HG03520 (cell line): ENCODE data around the gene HMGCS2.
A peak's percentile ranks its signal among the peaks of the same experiment; 100 is the strongest.
"Not testable (repeated sequence)": the region's sequence is repeated elsewhere in the genome, so short reads cannot be mapped to it uniquely, and the experiment has no call there.

ENCODE experiments used
- ATAC-seq: cut with Tn5 transposase; IDR thresholded peaks from one replicate; pipeline ENCODE4 v1.9.1; 2021; ENCODE audit warnings: mild to moderate bottlenecking, moderate library complexity; ENCODE audit not compliant: unreplicated experiment

HMGCS2 gene

DNA sequence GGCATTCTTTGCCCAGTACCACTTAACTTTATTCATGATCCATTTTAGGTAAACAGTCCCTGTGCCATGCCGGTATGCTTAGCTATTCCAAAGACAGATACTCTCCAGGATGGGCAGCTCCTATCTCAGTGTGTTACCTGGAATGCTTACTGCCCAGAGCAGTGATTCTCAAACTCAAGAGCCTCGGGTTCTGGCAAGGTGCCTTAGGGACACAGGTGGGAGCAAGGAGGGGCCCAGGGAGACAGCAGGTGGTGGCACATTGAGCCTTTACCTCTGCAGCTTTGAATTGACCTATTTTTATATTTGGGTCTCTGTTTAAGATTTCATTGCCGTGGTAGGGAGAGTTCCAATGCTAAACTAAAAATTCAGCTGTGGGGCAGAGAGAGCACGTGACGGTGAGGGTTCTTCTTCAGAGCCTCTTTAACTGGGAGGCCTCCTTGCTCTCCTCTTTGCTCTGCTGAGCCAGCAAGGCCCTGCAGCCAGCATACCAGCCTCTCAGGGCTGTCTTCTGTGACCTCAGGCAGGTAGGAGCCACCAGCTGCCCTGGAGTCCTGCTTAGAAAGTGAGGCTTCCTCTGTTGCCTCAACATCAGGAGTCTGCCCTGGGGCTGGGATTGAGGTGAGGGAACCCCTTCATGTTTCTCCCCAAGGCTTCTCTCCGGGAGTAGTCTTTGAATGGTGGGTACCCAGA is 36.8 kb downstream of the HMGCS2 start:
- ATAC-seq: no peak

GRCh38 chr1:119731060-119731459 is 37.6 kb downstream of the HMGCS2 start:
- no peak for ATAC-seq

DNA sequence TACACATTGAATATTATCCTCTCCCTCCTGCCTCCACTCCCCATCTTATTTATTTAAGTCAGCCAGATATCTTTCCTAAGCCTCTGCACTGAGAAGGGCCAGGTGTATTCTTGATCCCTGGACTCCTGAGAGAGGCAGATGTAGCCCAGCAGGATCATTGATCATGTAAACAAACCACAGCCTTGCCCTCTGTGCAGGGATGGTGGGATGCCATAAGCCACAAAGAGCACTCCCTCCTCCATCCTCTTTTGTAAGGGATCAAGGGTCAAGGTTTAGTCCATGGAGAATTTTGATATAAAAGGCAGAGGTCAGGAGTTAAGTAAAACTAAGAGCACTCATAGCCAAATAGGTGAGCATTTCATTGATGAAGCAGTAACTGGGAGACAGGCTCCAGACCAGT is 39.7 kb downstream of the HMGCS2 start:
- no peak for ATAC-seq

GRCh38 chr1:119727991-119728390 is 40.7 kb downstream of the HMGCS2 start:
- no peak for ATAC-seq

GRCh38 chr1:119725626-119726025 is 43.1 kb downstream of the HMGCS2 start:
- ATAC-seq: no peak

DNA sequence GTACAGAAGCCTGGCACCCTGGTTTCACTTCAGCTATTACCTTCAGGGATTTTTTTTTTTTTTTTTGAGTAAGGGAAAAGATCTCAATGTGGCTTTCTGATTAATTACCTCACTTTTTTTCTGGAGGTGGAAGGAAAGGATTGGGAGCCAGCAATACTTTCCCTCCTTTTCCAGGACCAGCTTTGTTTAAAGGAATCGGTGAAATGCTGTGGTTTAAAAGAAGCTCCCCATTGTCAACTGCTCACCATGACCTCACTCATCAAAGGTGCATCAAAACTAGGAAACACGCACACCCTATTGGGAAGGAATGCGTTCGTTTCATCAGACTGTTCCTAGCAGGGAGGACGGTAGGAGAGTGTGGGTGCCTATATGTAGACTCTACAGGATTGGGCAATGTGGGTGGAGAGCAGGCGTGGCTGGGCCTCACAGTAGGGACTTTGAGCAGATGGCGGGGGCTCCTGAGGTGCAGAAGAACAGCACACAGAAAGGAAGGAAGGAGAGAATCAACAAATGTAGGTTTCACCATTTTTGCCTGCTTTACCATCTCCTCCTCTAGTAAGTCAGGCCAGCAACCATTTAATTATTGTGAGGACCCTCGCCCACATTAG is 44.0 kb downstream of the HMGCS2 start:
- no peak for ATAC-seq

- no peak for ATAC-seq
Measured at GRCh38 chr1:119721896-119722295, 46.8 kb downstream of the HMGCS2 start.

DNA sequence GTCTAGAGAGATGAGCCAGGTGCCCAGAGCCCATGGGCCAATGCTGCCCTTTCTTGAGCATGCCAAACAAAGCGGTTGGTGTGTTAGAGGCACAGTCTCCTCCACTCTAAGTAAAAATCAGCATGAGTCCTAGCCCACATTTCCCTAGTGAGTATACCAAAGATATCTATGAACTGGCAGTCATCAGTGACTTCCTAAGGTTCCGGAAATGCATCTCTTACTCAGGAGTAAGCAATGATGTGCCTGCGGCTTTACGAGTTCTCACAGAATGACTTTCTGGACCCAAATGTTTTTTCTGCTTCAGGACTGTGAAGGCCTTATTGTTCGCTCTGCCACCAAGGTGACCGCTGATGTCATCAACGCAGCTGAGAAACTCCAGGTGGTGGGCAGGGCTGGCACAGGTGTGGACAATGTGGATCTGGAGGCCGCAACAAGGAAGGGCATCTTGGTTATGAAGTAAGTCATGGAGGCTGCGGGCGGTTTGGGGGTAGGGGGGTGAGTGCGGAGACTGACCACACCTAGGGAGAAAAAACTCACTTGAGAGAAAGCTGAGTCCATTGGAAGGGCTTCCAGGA is 47.8 kb downstream of the HMGCS2 start:
- no peak for ATAC-seq

- ATAC-seq: no peak
Measured at GRCh38 chr1:119718972-119719371, 49.7 kb downstream of the HMGCS2 start.

DNA sequence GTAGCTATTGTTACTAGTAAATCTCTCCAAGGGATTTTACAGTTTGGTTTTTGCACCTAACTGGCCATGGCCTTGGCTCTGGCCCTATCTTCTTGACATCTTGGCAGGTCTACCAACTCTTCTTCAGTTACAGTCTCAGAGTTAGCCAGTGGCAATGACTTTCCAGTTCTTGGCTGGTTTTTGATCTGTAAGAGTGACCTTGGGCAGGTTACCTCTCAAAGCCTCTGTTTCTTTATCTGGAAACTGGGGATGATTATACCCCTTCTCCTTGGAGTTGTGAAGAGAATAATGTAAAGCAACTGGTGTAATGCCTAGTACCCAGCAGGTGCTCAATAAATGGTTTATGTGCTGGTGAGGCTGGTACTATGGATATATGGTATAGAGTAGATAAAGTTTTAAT is 50.3 kb downstream of the HMGCS2 start:
- ATAC-seq: no peak

DNA sequence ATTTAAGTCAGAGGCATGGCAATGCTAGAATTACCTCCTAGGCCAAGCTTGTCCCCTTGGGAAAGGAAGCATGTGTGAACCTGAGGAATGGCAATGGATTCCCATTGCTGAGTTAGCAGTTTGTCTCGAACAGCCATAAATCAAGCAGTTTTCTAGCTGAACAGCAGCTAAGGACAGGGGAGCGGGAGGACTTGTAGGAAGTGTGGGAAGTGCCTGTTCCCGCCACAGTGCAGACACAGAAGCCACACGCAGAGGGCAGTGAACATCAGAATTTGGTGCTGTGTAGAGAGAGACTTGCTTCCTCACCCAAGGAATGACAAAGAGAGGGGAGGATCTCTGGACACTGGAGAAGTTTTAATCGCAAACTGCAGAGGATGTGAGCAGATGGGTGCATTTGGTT is 53.2 kb downstream of the HMGCS2 start:
- no peak for ATAC-seq

DNA sequence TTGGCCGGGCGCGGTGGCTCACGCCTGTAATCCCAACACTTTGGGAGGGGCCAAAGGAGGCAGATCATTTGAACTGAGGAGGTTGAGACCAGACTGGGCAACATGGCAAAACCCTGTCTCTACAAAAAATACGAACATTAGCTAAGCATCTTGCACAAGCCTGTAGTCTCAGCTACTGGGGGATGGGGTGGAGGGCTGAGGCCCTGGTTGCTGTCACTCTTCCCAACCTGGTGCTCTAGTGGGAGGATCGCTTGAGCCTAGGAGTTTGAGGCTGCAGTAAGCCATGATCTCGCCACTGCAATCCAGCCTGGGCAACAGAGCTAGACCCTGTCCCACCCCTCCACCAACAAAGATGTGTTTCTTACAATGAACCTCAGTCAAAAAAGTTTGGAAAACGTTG is 54.1 kb downstream of the HMGCS2 start:
- no peak for ATAC-seq

- no peak for ATAC-seq
Measured at GRCh38 chr1:119713749-119714456, 54.8 kb downstream of the HMGCS2 start.

DNA sequence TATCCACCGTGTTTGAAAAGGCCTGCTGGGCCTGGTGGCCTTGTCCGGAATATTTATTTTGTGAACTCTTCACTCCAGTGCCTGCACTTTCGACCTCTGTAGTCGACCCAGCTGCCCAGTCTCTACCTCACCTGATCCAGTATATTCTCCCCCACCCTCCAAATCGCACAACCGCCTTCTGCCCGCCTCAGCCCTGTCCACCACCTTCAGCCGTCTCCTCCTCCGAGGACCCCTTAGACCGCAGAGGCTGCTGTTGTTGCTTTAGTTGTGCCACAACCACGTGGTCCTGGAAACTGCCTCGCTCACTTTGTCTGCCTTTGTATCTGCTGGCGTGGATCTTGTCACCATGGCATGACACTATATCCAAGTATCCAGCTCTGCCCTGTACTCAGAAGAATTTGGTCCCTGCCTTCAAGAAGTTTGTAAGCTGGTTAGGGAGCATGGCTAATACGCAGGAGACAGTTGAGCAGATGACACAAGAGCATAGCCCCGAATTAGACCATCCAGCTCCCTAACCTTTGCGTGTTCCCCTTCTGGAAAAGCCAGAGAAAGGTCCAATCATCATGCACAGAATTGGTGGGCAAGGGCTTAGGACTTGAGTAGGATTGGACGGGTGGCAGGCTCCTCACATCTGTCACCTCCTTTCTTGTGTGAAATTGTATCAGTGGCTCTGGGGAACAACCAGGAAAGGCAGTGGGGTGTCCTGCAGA is 55.5 kb downstream of the HMGCS2 start:
- ATAC-seq: no peak

DNA sequence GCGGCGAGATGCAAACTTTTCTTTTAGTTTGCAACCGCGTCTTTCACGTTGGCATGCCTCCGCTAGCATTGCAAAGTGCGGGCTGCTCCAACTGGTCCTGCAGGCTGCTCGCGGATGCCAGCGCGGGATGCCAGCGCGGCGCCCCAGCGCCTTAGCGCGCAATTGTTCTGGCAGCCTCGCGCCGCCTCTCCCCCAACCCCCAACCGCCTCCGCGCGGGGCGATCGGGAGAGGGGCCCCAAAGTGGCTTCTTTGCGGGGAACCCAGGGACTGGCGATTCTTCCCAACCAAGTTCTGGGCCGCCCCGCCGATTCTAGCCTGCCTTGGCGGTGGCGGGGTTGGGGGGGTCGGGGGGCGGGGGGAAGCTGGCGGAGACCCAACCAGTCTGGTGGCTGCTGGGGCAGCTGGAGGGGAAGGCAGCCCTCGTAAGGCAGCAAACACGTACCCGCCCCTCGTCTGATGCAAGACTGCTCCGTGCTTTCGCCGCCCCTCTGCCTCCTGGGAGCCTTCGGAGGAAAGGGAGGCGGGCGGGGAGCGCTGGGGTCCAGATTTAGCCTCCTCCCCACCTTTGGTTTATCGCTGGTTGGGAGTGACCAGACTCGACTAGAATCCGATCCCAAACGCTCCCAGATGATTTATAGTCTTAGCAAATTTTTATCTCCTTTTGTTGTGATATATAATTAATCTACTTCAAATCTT is 56.2 kb downstream of the HMGCS2 start:
- ATAC-seq: no peak

DNA sequence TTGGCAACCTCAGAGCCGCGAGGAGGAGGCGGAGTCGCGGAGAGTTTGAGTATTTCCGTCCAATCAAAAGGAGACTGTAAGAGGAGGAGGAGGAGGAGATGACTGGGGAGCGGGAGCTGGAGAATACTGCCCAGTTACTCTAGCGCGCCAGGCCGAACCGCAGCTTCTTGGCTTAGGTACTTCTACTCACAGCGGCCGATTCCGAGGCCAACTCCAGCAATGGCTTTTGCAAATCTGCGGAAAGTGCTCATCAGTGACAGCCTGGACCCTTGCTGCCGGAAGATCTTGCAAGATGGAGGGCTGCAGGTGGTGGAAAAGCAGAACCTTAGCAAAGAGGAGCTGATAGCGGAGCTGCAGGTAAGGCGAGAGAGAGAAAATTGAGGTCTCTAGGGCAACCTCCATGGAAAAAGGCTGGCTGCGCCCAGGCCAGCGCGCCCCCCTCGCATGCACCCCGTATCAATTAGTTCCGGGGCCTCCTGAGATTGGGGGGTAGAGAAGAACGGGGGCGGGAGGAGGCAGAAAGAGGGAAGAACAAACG is 56.8 kb downstream of the HMGCS2 start, which contains the start of gene PHGDH:
Gene PHGDH (plus strand): TSS at position 131 of the 538 bp plus-strand sequence. CDS start 89 bp downstream, at position 220.
- peak; percentile 59 for ATAC-seq

DNA sequence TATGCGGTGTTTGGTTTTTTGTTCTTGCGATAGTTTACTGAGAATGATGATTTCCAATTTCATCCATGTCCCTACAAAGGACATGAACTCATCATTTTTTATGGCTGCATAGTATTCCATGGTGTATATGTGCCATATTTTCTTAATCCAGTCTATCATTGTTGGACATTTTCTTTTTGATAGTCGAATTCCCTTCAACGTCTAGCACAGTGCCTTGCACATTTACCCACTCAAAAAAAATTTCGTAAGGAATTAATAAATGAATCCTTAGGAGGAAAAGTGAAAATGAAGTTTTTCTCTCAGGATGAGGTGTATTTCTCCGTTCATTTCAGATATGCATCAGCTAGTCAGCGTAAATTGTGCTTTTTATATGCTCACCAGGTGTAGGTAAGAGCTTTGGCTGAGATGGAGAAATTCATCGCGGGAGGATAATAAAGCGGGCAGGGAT is 57.3 kb downstream of the HMGCS2 start:
- ATAC-seq: not testable (repeated sequence)

DNA sequence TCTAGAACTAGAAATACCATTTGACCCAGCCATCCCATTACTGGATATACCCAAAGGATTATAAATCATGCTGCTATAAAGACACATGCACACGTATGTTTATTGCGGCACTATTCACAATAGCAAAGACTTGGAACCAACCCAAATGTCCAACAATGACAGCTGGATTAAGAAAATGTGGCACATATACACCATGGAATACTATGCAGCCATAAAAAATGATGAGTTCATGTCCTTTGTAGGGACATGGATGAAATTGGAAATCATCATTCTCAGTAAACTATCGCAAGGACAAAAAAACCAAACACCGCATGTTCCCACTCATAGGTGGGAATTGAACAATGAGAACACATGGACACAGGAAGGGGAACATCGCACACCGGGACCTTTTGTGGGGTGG is 62.1 kb downstream of the HMGCS2 start:
- ATAC-seq: not testable (repeated sequence)

GRCh38 chr1:119703666-119704450 is 64.8 kb downstream of the HMGCS2 start:
- ATAC-seq: no peak
